ENCODE results near the gene FAM53C.
"Not testable (repeated sequence)": the region's sequence is repeated elsewhere in the genome, so short reads cannot be mapped to it uniquely, and the experiment has no call there.

Gene FAM53C

DNA sequence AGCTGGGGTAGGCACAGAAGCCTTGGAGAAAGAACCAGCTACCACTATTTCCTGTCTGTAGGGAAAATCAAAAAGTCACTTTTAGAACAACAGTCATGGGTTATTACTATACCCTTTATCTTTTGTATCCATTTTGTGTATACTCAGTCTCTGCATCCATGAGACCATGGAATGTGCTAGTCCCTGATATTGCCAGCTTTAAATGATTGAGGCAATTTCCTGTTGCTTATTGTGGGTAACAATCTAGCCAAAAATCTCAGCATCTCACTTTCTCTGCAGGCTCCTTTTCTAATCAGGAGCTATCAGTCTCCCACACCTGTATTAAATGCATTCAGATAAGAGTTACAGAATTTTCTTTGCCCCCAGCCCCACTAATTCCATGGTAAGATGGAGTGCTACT lies 13.5 kb downstream of the FAM53C start:
- DNase-seq (ENCODE audit: low read depth), result no peak

DNA sequence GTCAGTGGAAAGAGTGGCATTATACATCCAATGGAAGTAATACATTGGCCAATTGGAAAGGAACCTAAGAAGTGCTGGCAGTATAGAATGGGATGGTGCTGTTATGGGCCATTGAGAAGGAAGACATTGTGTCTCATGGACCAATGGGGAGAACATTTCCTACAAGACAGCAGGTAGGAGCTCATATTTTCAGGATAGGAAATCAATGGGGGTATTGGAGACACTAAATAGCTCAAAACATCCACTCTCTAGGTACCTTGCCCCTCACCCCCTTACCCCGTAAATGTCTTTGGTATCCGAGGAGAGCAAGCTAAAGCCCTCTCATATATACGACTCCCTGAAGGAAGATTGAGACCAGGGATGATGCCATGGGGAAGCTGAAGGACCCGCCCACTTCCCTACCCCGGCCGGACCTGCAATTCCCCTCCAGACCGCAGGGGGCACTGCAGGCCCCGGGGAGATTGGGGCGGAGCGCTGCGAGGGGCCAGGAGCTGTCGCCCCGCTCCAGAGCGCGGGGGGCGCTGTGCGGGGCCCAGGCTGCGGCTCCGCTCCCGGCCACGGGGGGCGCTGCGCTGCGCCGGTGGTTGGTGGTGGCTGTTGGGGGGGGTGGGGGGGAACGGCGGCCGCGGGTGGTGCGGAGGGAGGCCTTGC lies 14.1 kb downstream of the FAM53C start, which contains the start of gene KDM3B:
TSS of gene KDM3B (plus strand) at position 615 of the 651 bp plus-strand sequence. CDS start 111 bp downstream, outside the sequence.
- no peak for DNase-seq (ENCODE audit: low read depth)

- DNase-seq (ENCODE audit: low read depth), result no peak
These were observed 14.9 kb downstream of the FAM53C start for GRCh38 chr5:138352722-138353559.

- DNase-seq (ENCODE audit: low read depth), result no peak
These were observed 15.6 kb downstream of the FAM53C start for GRCh38 chr5:138353560-138354080.

DNA sequence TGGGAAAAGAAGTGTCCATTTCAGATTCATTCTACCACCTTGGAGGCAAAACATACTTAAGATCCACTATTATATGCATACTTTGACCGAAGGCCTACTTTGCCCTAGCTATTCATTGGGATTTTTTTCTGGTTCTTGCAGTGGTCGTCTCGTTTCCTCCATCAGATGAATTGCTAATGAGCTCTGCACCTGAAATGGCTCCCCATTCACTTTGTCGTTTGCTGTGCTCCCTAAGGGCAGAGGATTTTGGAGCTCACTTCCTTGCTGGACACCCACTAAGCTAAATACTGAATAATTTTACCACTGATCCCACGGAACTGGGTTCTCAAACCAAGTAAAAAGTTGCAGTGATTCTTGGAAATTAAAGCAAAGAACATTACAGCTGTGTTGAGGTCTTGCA lies 16.3 kb downstream of the FAM53C start:
- no peak for DNase-seq (ENCODE audit: low read depth)

DNA sequence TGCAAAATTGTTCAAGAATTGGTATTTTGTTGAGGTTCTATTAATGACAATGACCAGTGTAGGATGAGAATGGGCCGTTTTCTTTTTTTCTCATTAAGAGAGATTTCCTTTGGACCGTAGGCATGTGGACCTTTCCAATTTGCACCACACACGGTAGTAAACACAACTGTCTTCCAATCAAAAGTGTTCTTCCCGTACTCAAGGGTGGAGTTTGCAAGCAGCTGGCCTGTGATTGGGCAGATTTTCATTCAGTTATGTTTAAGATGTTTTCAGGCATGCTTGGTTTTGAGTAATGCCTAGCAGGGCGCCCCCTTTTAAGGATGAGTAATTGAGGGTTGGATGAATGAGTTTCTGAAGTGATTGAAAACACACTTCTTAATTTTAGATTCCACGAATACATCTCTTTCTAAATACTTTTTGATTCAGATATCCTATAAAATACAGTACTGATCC lies 16.9 kb downstream of the FAM53C start:
- peak; percentile 74 for DNase-seq (ENCODE audit: low read depth)

- no peak for DNase-seq (ENCODE audit: low read depth)
These were observed 21.6 kb downstream of the FAM53C start for GRCh38 chr5:138359621-138360020.

DNA sequence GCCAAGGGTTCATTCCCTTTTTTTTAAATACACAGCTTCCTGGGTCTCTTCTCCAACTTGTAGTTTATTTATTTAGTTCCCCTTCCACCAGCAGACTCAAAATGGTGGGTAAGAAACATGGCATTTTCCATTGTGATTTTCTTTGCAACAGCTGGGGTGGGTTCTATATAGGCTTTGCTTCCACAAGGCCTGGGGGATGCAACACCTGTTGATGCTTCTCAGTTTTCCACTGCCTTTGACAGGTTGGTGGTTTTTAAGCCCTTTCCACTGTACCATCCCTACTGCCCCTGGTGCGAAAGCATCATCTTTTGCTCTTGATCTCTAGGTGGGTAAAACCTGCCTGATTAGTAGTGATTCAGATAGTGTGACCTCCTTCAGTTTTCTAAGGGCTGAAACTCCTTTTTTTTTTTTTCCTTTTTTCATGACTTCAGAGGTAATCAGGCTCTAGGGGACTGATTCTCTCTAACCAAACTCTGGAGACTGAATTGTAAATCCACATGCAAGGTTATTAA lies 22.9 kb downstream of the FAM53C start:
- no peak for DNase-seq (ENCODE audit: low read depth)

GRCh38 chr5:138364576-138364975 lies 26.5 kb downstream of the FAM53C start:
- no peak for DNase-seq (ENCODE audit: low read depth)

DNA sequence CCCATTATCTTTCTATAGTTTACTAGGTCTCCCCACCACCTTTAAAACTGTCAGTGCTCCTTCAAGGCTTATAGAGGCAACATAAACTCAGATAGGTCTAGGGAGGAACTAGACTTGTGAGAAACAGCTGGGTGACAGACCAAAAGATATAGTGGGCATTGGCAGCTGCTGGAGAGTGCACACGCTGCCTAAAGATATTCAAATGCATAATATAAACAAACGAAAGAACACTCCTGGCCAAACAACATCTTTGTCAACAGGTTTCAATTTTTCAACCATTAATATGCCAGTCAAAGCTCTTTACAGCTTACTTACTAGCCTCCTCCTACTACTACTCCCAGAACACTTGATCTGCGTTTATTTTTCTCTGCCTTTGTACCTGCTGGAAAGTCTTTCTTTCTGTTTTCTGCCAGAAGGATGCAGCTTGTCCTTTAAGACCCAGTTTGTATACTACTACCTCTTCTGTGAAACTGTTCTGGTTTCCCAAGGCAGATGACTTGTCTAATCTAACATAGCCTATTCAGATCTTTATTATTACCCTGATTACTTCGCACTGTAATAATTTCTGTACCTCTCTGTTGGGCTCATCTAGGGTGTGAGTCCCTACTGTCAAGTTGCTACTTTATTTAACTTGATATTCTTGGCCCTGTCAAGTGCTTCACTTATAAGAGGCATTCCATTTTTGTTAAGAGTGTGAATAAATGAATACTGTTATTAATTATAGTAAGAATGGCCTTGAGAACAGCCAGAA lies 28.7 kb downstream of the FAM53C start:
- DNase-seq (ENCODE audit: low read depth), result no peak

GRCh38 chr5:138369261-138369660 lies 31.2 kb downstream of the FAM53C start:
- no peak for DNase-seq (ENCODE audit: low read depth)

DNA sequence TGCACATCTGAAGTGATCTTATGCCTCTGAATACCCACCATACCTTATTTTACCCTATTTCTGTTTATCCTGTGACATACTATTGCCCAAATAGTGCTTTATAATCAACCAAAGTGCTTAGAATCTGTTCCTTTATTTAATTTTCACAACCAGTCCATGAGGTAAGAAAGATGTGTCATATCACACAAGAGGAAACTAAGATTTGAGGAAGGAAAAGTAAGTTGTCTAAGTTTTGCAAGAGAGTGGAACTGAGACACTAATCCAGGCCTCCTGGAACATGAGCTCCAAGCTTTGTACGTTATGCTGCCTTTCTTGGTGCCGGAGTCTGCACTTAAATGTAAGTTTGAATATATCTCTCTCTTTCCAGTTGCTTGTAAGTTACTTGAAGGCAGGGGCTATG lies 31.6 kb downstream of the FAM53C start:
- DNase-seq (ENCODE audit: low read depth), result no peak

GRCh38 chr5:138370537-138370936 lies 32.5 kb downstream of the FAM53C start:
- no peak for DNase-seq (ENCODE audit: low read depth)

DNA sequence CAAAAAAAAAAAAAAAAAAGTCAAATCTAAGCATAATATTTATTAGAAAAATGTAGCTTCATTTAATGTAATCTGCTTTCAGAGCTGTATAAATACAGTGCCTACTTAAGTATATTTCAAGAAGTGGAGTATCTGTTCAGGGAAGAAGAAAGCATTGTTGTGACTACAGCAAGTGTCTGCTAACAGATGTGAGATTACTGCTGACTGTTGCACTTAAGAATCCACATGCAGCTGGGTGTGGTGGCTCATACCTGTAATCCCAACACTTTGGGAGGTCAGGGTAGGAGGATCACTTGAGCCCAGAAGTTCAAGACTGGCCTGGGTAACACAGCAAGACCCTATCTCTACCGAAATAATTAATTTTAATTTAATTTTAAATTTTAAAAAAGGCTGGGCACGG lies 33.4 kb downstream of the FAM53C start:
- DNase-seq (ENCODE audit: low read depth), result no peak

DNA sequence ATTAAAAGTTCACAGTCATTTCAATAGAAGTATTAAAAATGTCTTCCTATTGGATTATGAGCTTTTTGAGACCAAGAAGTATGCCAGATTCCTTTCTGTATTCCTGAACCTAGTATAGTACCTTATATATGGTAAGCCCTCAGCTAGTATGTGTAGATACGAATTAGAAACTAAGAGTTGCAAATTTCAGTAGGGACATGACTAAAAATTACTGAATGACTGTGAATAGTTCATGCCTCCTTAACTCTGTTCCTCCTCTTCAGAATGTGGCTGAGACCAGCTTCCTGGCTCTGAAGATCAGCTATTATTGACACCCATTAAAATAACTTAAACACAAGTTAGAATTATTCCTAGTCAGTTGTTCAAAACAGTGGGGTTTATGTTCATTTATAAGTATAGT lies 34.2 kb downstream of the FAM53C start:
- DNase-seq (ENCODE audit: low read depth), result no peak

DNA sequence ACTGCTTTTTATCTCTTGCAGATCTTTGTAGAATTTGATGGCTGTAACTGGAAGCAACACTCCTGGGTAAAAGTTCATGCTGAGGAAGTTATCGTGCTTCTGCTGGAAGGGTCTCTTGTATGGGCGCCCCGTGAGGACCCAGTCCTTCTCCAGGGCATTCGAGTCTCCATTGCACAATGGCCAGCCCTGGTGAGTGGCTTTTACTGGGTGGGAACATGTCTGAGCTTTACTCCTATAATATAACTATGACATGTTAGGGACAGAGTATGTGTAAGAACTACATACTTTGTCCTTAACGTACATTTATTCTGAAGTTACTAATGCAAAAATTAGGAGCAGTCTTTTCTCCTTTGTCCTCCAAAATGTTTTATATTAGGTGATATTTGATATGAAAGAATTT lies 34.6 kb downstream of the FAM53C start:
- no peak for DNase-seq (ENCODE audit: low read depth)

DNA sequence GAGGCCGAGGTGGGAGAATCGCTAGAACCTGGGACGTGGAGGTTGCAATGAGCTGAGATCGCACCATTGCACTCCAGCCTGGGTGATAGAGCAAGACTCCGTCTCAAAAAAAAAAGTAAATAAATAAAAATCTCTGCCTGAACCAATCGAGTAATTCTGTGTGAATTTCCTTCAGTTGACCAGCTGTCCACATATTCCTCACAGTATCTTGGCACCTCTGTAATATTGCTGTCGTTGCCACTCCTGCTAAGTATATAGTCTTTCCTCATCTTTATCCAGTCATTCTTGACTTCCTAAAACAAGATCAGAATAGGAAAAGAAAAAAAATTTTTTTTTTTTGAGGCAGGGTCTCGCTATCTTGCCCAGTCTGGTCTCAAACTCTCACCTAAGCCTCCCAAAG lies 44.3 kb downstream of the FAM53C start:
- DNase-seq (ENCODE audit: low read depth), result no peak

DNA sequence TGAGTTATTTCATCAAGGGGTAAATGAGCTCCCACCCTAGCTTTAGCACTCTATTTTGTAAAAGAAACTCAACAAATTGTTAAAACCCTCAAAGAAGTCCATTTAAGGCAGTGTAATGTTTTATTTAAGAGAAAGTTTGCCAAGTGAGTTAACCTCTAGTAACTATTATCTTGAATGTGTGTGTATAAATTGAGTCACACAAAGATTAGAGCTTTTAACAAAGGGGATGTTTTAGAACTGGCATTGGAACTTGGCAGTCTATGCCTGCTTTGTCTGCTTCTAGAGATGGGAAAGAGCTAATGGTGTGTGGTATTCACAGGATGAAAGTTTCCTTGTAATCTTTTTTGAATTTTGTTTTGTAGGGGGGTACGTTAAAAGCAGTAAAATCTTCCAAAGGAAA lies 47.6 kb downstream of the FAM53C start:
- DNase-seq (ENCODE audit: low read depth), result no peak

DNA sequence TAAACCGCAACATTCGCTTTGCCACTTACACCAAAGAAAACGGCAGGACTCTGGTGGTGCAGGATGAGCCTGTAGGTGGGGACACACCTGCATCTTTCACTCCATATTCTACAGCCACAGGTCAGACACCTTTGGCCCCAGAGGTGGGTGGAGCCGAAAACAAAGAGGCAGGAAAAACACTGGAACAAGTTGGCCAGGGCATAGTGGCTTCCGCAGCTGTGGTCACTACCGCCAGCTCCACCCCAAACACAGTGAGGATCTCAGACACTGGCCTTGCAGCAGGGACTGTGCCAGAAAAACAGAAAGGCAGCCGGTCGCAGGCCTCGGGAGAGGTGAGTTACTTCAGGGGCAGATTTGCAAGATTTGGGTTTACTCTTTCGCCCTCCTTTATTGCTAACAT lies 48.2 kb downstream of the FAM53C start:
- no peak for DNase-seq (ENCODE audit: low read depth)

DNA sequence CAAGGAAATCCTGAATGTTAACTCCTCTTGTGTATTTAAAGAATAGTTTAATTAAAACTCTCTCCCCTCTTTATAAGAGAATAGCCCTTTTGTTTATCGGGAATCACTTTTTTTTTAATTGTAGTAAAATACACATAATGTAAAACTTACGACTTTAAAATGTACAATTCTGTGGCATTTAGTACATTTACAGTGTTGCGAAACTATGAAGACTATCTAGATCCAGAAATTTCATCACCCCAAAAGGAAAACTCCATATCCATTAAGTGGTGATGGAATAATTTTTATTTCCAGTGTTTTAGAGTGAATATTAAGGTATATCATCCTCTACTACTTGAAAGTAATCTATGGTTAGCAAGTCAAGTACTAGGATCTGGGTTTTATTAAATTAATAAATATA lies 51.3 kb downstream of the FAM53C start:
- no peak for DNase-seq (ENCODE audit: low read depth)

- not testable (repeated sequence) for DNase-seq (ENCODE audit: low read depth)
These were observed 51.8 kb downstream of the FAM53C start for GRCh38 chr5:138389911-138390310.

DNA sequence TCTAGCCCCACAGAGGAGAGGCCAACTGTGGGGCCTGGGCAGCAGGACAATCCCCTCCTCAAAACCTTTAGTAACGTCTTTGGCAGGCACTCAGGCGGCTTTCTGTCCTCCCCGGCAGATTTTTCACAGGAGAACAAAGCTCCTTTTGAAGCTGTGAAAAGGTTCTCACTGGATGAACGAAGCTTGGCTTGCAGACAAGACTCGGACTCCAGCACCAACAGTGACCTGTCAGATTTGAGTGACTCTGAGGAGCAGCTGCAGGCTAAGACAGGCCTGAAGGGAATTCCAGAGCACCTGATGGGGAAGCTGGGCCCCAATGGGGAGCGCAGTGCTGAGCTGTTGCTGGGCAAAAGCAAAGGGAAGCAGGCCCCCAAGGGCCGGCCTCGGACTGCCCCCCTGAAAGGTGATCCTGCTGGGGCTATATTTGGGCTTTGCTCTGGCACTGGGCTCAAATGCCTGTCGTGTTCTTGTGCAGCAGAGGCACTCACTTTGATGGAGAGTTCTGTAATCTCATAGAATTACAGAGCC lies 53.9 kb downstream of the FAM53C start:
- DNase-seq (ENCODE audit: low read depth), result no peak
